ENCODE data around the gene TMEM178B.
"Not testable (repeated sequence)": the region's sequence is repeated elsewhere in the genome, so short reads cannot be mapped to it uniquely, and the experiment has no call there.

The TMEM178B gene

GRCh38 chr7:141381794-141382427 is 308.0 kb downstream of the TMEM178B start:
- Histone ChIP-seq H3K4me2 (ENCODE audit: low read length) (no peak overlapping the region), H3K9me2 (replicated peaks; ENCODE audit: control insufficient read depth, low read length) (no peaks in the 10 kb centered on the region), H4K20me1 (ENCODE audit: control insufficient read depth, insufficient read depth, low read depth, low read length) (no peaks in the 10 kb centered on the region), H3K4me1 (ENCODE audit: control insufficient read depth, low read length) (no peaks in the 10 kb centered on the region), H3K27me3 (ENCODE audit: control insufficient read depth, low read length) (peaks cover 6% of the 10 kb centered on the region; the same call in 1 of the 2 replicates), H3F3A (ENCODE audit: control insufficient read depth, insufficient read depth) (no peaks in the 10 kb centered on the region), H3K9me3 (ENCODE audit: control insufficient read depth, insufficient read depth, low read length) (no peaks in the 10 kb centered on the region), H3K79me2 (ENCODE audit: control insufficient read depth, low read length) (no peaks in the 10 kb centered on the region), H3K36me3 (ENCODE audit: control insufficient read depth, low read length) (no peaks in the 10 kb centered on the region), H3K27ac (ENCODE audit: low read depth, low read length) (no peak overlapping the region), H3K4me3 (ENCODE audit: low read length) (no peak overlapping the region)
- no peak for TF ChIP-seq EZH2phosphoT487 (IDR thresholded peaks at IDR 0.05; ENCODE audit: borderline replicate concordance, low read length)
- no peak for TF ChIP-seq CTCF (IDR thresholded peaks at IDR 0.05; ENCODE audit: low read depth, low read length, poor library complexity, severe bottlenecking)

- H3K36me3 ChIP-seq (ENCODE audit: control insufficient read depth, low read length); H3K4me3 ChIP-seq (ENCODE audit: low read length); H3F3A ChIP-seq (ENCODE audit: control insufficient read depth, insufficient read depth); H3K4me2 ChIP-seq (ENCODE audit: low read length); H3K9me2 ChIP-seq (replicated peaks; ENCODE audit: control insufficient read depth, low read length); H3K27me3 ChIP-seq (ENCODE audit: control insufficient read depth, low read length); H3K4me1 ChIP-seq (ENCODE audit: control insufficient read depth, low read length); H3K27ac ChIP-seq (ENCODE audit: low read depth, low read length); H3K79me2 ChIP-seq (ENCODE audit: control insufficient read depth, low read length); H3K9me3 ChIP-seq (ENCODE audit: control insufficient read depth, insufficient read depth, low read length); H4K20me1 ChIP-seq (ENCODE audit: control insufficient read depth, insufficient read depth, low read depth, low read length): not testable (repeated sequence)
Observed at GRCh38 chr7:141383356-141383755, 309.5 kb downstream of the TMEM178B start.

DNA sequence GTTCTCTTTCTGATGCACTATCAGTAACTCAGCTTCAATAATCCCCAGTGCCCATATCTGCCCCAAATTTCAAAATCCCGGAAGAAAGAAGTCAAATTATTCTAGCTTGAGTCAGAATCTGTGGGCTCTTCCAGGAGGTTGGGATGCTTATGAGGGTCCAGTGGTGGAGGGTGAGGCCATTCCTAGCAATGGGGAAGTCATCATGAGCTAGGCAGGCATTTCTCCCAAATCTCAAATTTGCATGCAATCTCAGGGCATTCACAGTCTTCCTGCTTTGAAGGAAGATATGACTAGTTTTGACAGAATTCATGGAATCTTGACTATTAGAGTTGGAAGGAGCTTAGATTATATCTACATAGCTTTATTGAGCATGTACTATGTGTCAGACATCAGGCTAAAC is 313.0 kb downstream of the TMEM178B start:
- Histone ChIP-seq H3K36me3 (ENCODE audit: control insufficient read depth, low read length) (no peaks in the 10 kb centered on the region), H3K27ac (ENCODE audit: low read depth, low read length) (no peak overlapping the region), H3K27me3 (ENCODE audit: control insufficient read depth, low read length) (peaks cover 3% of the 10 kb centered on the region; the same call in 1 of the 2 replicates), H3K9me3 (ENCODE audit: control insufficient read depth, insufficient read depth, low read length) (no peaks in the 10 kb centered on the region), H3K4me1 (ENCODE audit: control insufficient read depth, low read length) (no peaks in the 10 kb centered on the region), H3K79me2 (ENCODE audit: control insufficient read depth, low read length) (no peaks in the 10 kb centered on the region), H4K20me1 (ENCODE audit: control insufficient read depth, insufficient read depth, low read depth, low read length) (no peaks in the 10 kb centered on the region), H3K9me2 (replicated peaks; ENCODE audit: control insufficient read depth, low read length) (no peaks in the 10 kb centered on the region), H3F3A (ENCODE audit: control insufficient read depth, insufficient read depth) (no peaks in the 10 kb centered on the region), H3K4me3 (ENCODE audit: low read length) (no peak overlapping the region), H3K4me2 (ENCODE audit: low read length) (no peak overlapping the region)
- no peak for TF ChIP-seq EZH2phosphoT487 (IDR thresholded peaks at IDR 0.05; ENCODE audit: borderline replicate concordance, low read length)
- no peak for TF ChIP-seq CTCF (IDR thresholded peaks at IDR 0.05; ENCODE audit: low read depth, low read length, poor library complexity, severe bottlenecking)

GRCh38 chr7:141387521-141388217 is 313.8 kb downstream of the TMEM178B start:
- no peak overlapping the region for H3K4me2 ChIP-seq (ENCODE audit: low read length)

More at GRCh38 chr7:141387521-141388217, 313.8 kb downstream of the TMEM178B start:
- Histone ChIP-seq H3K79me2 (ENCODE audit: control insufficient read depth, low read length) (no peaks in the 10 kb centered on the region), H3K27me3 (ENCODE audit: control insufficient read depth, low read length) (no peaks in the 10 kb centered on the region), H3K9me2 (replicated peaks; ENCODE audit: control insufficient read depth, low read length) (no peaks in the 10 kb centered on the region), H3F3A (ENCODE audit: control insufficient read depth, insufficient read depth) (no peaks in the 10 kb centered on the region), H3K4me3 (ENCODE audit: low read length) (no peak overlapping the region), H3K9me3 (ENCODE audit: control insufficient read depth, insufficient read depth, low read length) (no peaks in the 10 kb centered on the region), H3K4me1 (ENCODE audit: control insufficient read depth, low read length) (no peaks in the 10 kb centered on the region), H4K20me1 (ENCODE audit: control insufficient read depth, insufficient read depth, low read depth, low read length) (no peaks in the 10 kb centered on the region), H3K36me3 (ENCODE audit: control insufficient read depth, low read length) (no peaks in the 10 kb centered on the region), H3K27ac (ENCODE audit: low read depth, low read length) (no peak overlapping the region)
- no peak for TF ChIP-seq EZH2phosphoT487 (IDR thresholded peaks at IDR 0.05; ENCODE audit: borderline replicate concordance, low read length)
- no peak for TF ChIP-seq CTCF (IDR thresholded peaks at IDR 0.05; ENCODE audit: low read depth, low read length, poor library complexity, severe bottlenecking)

Data from DOHH2 (cell line).